GM21367 (cell line): ENCODE results near the gene TRAF3IP1.

ENCODE experiments used
- ATAC-seq: cut with Tn5 transposase; IDR thresholded peaks from one replicate; pipeline ENCODE4 v1.9.1; 2021; ENCODE audit not compliant: unreplicated experiment

The TRAF3IP1 gene

DNA sequence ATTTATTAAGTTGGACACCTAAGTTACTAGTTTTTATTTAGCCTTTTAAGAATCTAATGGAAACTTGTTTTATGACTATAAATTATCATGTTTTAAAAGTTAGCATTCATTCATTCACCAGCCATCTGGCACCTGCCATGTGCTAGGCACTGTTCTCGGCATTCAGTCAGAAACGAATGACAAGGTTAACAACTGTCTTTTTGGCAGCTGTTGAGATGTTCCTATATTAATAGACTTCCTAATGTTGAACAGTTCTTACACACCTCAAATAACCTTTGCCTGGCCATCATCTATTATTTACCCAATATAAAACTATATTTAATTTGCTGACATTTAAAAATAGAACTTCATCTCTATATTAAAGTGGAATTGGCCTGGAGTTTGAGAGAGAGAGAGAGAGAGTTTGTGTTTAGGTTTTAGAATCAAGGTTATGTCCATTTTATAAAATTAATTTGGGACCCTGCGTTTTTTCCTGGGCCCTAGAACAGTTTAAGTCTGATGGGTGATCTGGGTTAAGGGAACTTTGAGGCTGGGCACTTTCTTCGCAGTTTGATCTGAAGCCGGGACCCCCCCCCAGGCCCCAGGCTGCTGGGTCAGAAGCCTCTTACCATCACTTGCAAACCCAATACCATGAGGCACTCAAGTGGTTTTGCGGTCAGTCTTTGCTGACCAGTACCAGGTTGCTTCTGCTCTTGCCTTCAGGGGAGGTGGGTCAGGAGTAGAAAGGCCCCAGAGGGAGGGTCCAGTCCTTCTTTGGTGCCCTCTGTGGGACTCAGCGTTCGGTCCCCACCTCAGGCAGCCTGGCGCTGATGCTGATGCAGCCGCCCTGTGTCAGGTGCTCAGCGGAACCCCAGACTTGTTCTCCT is 58.1 kb downstream of the TRAF3IP1 start:
- no peak for ATAC-seq

DNA sequence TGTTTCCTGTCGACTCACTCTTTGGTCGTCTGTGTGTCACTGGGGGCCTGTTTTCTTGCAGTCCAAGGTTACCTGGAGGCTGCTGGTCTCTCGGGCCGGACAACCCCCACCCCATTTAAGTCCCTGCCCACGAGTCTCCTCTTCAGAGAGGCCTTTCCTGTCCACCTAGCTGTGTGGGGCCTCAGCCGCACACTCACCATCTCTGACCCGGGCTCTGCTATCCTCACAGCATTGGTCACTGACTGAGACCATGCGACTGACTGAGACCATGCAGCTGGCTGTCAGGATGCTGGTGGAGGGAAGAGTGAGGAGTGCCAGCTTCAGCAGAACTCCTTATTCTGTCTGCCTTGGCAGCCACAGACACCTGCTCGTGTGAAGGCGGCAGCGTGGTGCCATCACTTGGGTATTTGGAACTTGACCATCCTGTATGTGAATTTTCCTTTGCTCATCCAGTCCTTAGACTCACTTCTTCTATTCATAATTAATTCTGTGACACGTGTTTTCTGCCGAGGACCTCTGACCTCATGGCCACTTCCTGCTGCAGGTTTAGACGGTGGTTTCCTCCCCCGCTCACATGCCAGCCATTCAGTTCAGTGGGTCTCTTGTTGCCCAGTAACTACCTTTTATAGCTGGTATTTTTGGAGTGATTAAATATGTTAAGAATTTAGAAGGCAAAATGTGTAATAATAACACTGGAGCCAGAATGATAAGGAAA is 58.9 kb downstream of the TRAF3IP1 start:
- no peak for ATAC-seq

GRCh38 chr2:238380336-238380735 is 60.0 kb downstream of the TRAF3IP1 start:
- ATAC-seq = no peak

GRCh38 chr2:238380785-238381184 is 60.5 kb downstream of the TRAF3IP1 start:
- no peak for ATAC-seq

DNA sequence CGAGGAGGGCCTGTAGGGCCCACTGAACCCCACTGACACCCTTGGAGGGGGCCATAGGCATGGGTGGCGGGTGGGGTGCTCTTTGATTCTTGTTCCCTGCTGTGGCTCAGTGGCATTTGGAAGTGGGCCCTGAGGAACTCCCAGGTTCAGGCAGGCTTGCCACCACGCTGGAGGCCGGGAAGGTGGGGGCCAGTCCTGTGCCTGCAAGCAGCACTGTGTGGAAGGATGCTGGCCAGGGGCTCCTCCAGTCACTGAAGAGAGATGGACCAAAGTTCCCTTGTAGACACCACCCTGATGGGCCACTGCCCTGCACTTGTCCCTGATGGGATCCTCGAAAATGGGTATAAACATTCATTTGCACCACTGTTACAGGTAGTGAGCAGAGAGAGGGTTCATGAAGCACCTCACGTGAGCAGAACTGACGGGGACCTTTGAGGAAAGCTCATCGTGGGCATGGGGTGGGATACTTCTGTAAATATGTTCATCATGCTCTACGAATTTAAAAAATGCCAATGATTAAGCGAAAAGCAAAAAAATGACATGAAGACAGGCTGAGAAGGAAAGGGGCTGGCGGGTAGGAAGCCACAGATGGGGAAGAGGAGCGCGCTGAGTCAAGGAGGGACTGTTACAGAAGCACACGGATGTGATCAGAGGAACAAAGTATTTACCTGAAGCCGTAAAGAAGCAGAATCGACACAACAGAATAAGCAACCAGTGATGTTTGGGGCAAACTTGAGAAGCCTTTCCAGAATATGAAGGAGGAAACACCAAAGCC is 61.2 kb downstream of the TRAF3IP1 start:
- no peak for ATAC-seq

DNA sequence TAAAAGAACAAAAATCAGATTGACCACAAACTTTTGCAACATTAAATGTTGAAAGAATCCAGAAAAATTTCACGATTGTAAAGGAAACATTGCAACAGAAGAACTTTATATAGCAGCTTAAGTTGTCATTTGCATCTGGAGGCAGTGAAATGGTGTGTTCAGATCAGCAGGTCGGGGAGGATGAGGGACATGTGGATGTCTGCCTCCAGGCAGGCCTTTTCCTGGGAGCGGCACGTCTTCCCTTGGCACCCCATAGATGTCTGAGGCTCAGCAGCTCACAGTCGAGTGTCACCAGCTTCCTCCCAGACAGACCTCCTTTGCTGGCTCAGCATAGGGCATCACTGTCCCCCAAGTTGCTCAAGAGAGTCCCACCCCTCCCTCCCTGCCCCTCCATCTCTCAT is 62.1 kb downstream of the TRAF3IP1 start:
- no peak for ATAC-seq

- no peak for ATAC-seq
These were observed 62.8 kb downstream of the TRAF3IP1 start for GRCh38 chr2:238383135-238383534.

DNA sequence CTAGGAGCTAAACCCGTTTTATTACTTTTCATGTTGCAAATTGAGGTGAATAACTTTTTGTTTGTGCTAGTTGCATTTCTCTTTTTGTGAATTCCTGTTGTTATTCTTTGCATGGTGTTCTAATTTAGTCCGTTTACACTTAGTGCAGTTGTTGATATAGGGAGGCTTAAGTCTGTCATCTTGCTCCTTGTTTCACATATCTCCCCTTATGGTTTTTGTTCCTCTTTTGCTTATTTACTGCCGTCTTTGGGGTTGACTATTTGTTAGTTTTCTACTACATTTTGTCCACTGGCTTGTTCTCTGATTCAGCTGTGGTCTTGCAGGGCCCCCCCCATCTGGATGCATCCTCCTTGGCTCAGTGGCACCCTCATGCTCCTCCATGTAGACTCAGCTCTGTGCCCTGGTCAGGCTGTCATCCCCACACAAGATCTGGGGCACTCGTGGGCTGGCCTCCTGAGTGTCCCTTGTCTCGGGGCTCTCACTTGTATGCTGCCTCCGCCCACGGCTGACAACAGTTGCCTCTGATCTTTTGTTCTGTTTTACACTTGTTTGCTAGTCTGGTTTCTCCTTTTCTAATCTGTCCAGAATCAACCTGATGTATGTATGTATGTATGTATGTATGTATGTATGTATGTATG is 63.5 kb downstream of the TRAF3IP1 start:
- no peak for ATAC-seq

DNA sequence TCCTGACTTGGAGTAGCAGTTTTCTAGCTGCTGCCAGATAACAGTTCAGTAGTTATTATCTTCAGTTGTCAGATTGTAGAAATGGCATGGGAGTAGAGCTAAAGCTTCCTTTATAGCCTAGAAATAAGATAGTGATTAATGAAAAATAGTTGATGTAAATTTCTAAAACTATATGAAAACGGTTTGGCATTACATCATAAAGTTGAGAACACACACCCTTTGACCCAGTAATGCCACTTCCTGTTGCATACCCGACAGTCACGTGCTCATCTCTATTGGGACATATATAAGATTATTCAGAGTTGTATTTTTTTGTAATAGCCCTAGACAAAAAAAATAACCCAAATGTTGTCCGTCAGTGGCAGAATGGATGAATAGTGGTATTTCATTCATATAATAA is 67.0 kb downstream of the TRAF3IP1 start:
- no peak for ATAC-seq

DNA sequence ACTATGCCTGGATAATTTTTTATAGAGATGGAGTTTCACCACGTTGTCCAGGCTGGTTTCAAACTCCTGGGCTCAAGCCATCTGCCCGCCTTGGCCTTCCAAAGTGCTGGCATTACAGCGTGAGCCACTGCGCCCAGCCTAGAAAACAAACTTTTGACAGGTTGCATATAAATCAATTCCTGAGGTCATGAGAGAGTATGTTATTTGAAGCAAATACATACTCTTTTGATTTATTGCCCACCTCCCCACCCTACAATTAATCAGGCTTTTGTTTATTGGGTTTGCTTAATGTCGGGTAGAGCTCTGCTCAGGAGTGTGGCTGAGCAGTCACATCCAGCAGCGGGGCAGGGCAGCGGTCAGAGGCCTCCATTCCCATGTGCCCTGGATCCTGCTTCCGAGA is 68.5 kb downstream of the TRAF3IP1 start:
- no peak for ATAC-seq

GRCh38 chr2:238389988-238390589 is 69.8 kb downstream of the TRAF3IP1 start:
- no peak for ATAC-seq

- ATAC-seq = no peak
These were observed 70.8 kb downstream of the TRAF3IP1 start for GRCh38 chr2:238391042-238391689.

DNA sequence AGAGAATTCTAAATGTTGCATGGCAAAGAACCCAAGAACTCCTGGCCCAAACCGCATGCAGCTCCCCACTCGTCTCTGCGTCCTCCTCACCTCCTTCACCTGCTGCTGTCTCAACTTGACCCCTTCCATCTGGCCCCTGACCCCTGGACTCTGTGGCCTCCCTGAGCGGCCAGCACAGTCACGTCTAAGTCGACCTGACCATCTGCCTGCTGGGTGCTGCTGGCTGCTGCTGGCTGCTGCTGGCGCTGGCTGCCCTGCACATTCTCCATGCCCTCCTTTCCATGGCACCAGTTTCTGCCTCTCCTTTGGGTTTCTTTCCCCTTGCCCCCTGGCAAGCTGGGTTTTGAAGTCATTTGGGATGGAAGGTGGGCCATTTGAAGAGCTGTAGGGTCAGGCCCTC is 76.3 kb downstream of the TRAF3IP1 start:
- no peak for ATAC-seq

- ATAC-seq = no peak
These were observed 77.0 kb downstream of the TRAF3IP1 start for GRCh38 chr2:238397356-238397755.

- no peak for ATAC-seq
These were observed 78.3 kb downstream of the TRAF3IP1 start for GRCh38 chr2:238398577-238398976.

DNA sequence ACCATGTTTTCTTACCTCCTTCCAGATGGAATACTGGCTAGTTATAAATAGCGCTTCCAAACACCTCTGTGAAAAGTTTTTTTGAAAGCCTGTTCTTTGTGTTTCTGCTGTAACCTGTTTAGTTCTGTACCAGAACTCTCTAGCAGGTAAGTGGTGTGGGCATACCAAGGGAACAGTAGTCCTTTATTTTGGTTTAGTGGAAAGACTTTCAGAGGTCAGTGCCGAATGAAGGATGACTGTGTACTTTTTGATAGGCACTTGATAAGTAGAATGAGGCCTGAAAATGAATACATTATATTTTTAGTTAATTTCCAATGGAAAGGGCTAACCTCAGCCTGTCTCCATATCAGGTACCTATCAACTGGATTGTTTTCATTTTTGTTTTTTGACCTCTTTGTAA is 78.8 kb downstream of the TRAF3IP1 start:
- ATAC-seq = no peak

- no peak for ATAC-seq
These were observed 81.2 kb downstream of the TRAF3IP1 start for GRCh38 chr2:238401551-238401950.

DNA sequence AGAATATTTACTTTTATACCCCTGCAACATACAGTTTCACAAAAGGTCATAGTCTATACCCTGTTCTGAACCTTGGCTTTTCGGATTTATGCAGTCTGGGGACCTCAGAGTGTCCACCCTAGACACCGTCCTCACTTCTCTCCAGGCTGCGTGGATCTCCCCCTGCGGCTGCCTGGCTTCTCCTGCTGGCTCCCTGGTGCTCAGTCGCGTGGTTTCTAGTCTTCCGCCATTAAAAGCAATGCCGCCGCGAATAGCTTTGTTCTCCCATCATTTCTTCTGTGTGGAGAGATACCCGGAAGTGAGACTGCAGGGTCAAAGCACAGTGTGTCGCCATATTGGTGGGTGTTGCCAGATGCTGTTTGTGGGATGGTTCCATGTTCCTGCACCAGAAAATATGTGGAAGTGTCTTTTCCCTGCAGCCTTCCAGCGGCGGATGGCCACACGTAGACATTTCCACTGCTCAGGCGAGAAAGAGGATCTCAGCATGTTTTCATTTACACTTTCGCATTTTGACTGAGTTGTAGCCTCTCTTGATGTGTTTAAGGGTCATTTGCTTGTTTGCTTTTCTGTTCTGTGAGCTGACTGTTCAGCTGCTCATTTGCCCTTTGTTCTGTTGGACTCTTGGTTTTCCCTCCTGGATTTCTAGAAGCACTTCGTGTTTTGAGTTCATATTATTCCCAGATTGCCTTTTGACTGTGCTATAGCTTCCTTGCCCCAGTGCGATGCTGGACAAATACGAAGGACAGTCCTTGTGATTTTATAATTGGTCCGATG is 83.5 kb downstream of the TRAF3IP1 start:
- no peak for ATAC-seq

GRCh38 chr2:238404406-238405216 is 84.3 kb downstream of the TRAF3IP1 start:
- ATAC-seq = no peak
